GM18505 (cell line): ENCODE results near the gene FAM136A.
"Not testable (repeated sequence)": the region's sequence is repeated elsewhere in the genome, so short reads cannot be mapped to it uniquely, and the experiment has no call there.

ENCODE experiments used
- ATAC-seq: cut with Tn5 transposase; IDR thresholded peaks from one replicate; pipeline ENCODE4 v1.9.1; 2021; ENCODE audit not compliant: unreplicated experiment
- POLR2A ChIP-seq: IDR thresholded peaks from 4 replicates; pipeline ENCODE4 v1.6.1; 2011; ENCODE audit warnings: borderline replicate concordance; ENCODE audit not compliant: insufficient read depth, insufficient read length; ENCODE audit errors: extremely low read depth

The FAM136A gene

GRCh38 chr2:70321370-70321769, 19.5 kb upstream of the FAM136A start:
- ATAC-seq = no peak
- TF ChIP-seq POLR2A = no peak

GRCh38 chr2:70314640-70315039, 12.8 kb upstream of the FAM136A start:
- no peak for ATAC-seq
- TF ChIP-seq POLR2A = no peak

- TF ChIP-seq POLR2A = no peak
- ATAC-seq = no peak
Observed at GRCh38 chr2:70312560-70312959, 10.7 kb upstream of the FAM136A start.

- no peak for TF ChIP-seq POLR2A
- no peak for ATAC-seq
Observed at GRCh38 chr2:70310899-70311298, 9.0 kb upstream of the FAM136A start.

- no peak for TF ChIP-seq POLR2A
- no peak for ATAC-seq
Observed at GRCh38 chr2:70305531-70305930, 3.7 kb upstream of the FAM136A start.

GRCh38 chr2:70304498-70304897, 2.6 kb upstream of the FAM136A start:
- TF ChIP-seq POLR2A = no peak

GRCh38 chr2:70303186-70303585, 1.3 kb upstream of the FAM136A start:
- ATAC-seq = no peak
- no peak for TF ChIP-seq POLR2A

More at GRCh38 chr2:70304498-70304897, 2.6 kb upstream of the FAM136A start:
- no peak for ATAC-seq

- ATAC-seq = not testable (repeated sequence)
Observed at GRCh38 chr2:70302195-70302546, 304 bp upstream of the FAM136A start.

- no peak for TF ChIP-seq POLR2A
- no peak for ATAC-seq
Observed at GRCh38 chr2:70300771-70301343, 1.0 kb downstream of the FAM136A start.

- not testable (repeated sequence) for ATAC-seq
Observed at GRCh38 chr2:70297828-70298227, 4.0 kb downstream of the FAM136A start.

GRCh38 chr2:70283500-70284191, 18.2 kb downstream of the FAM136A start:
- TF ChIP-seq POLR2A = no peak
- ATAC-seq = no peak

- ATAC-seq = no peak
- TF ChIP-seq POLR2A = no peak
Observed at GRCh38 chr2:70282439-70282838, 19.4 kb downstream of the FAM136A start.

GRCh38 chr2:70280242-70280798, 21.5 kb downstream of the FAM136A start:
- ATAC-seq = no peak

GRCh38 chr2:70270323-70270722, 31.5 kb downstream of the FAM136A start:
- ATAC-seq = no peak
- TF ChIP-seq POLR2A = no peak

More at GRCh38 chr2:70280242-70280798, 21.5 kb downstream of the FAM136A start:
- TF ChIP-seq POLR2A = no peak

- not testable (repeated sequence) for ATAC-seq
Observed at GRCh38 chr2:70269422-70270302, 32.2 kb downstream of the FAM136A start.

GRCh38 chr2:70266925-70267324, 34.9 kb downstream of the FAM136A start:
- ATAC-seq = not testable (repeated sequence)
